Measurements from ENCODE around the gene LIPM.

The LIPM gene

GRCh38 chr10:88802523-88803285 is at the start of gene LIPM:
LIPM (plus strand) TSS chr10:88802730; CDS start chr10:88802897, 167 bp downstream.
- H3K4me3 ChIP-seq (ENCODE audit: low read depth, low read length) = no peak within 1 kb of the TSS
- TF ChIP-seq CTCF (conservative IDR thresholded peaks at IDR 0.05; ENCODE audit: low read depth, low read length) = no peak
- DNase-seq (ENCODE audit: low read depth) = no peak

GRCh38 chr10:88754287-88754686 is 48.2 kb upstream of the LIPM start:
- no peak for TF ChIP-seq CTCF (conservative IDR thresholded peaks at IDR 0.05; ENCODE audit: low read depth, low read length)
- peak; percentile 13 for DNase-seq (ENCODE audit: low read depth)
- no peak overlapping the region for H3K4me3 ChIP-seq (ENCODE audit: low read depth, low read length)

- TF ChIP-seq CTCF (conservative IDR thresholded peaks at IDR 0.05; ENCODE audit: low read depth, low read length) = no peak
- no peak overlapping the region for H3K4me3 ChIP-seq (ENCODE audit: low read depth, low read length)
- DNase-seq (ENCODE audit: low read depth) = no peak
These were observed 46.8 kb upstream of the LIPM start for GRCh38 chr10:88755753-88756152.

- no peak for DNase-seq (ENCODE audit: low read depth)
- no peak for TF ChIP-seq CTCF (conservative IDR thresholded peaks at IDR 0.05; ENCODE audit: low read depth, low read length)
- no peak overlapping the region for H3K4me3 ChIP-seq (ENCODE audit: low read depth, low read length)
These were observed 45.9 kb upstream of the LIPM start for GRCh38 chr10:88756660-88757059.

GRCh38 chr10:88759366-88760101 is 43.0 kb upstream of the LIPM start, which contains the start of gene LIPN:
LIPN (plus strand) TSS chr10:88760020; CDS start chr10:88761406, 1,386 bp downstream.
- DNase-seq (ENCODE audit: low read depth) = no peak
- H3K4me3 ChIP-seq (ENCODE audit: low read depth, low read length) = no peak within 1 kb of the TSS
- no peak for TF ChIP-seq CTCF (conservative IDR thresholded peaks at IDR 0.05; ENCODE audit: low read depth, low read length)

- DNase-seq (ENCODE audit: low read depth) = no peak
- H3K4me3 ChIP-seq (ENCODE audit: low read depth, low read length) = no peak overlapping the region
- TF ChIP-seq CTCF (conservative IDR thresholded peaks at IDR 0.05; ENCODE audit: low read depth, low read length) = no peak
These were observed 39.6 kb upstream of the LIPM start for GRCh38 chr10:88762906-88763305.
